ENCODE measurements around the gene ELAVL4. TPM values are rescaled to one million over a fixed set of nuclear protein-coding genes. Genes with fewer than 3 reads are reported as not detected.

Gene ELAVL4
- total RNA-seq, 1 experiment from 2014 or later = not detected

DNA sequence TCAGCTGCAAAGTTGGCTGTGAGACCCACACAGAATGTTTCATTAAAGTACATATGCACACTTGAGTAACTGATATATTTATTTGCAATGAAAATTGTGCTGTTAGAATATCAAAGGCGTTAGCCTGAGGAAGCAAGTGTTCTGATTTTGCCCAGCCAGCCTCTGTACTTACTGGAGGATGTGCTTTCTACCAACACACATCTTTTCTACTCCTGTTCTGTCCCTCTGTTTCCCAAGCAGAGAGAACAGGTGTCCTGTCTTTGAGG is 31.4 kb downstream of the ELAVL4 start:
- BruUV-seq (replicated peaks) = no TSS peak
- CTCF ChIA-PET = no interaction called here

More for the DNA sequence above, 31.4 kb downstream of the ELAVL4 start:
- H3K4me3 ChIP-seq (replicated peaks in 1 of 2; ENCODE audit: low read depth in 1 of 2, low read length in 2 of 2) = no peak overlapping the region
- ChIA-PET RAD21 (ENCODE audit: low non-redundant PET in 1 of 2, low total read pairs in 2 of 2, uncharacterized antibody in 2 of 2, unreplicated experiment in 2 of 2) (no interaction called here), POLR2A (no interaction called here)
- H3K27ac ChIP-seq (ENCODE audit: low read depth, low read length) = no peak overlapping the region
- H3K4me1 ChIP-seq (ENCODE audit: control insufficient read depth in 1 of 2, insufficient read depth in 2 of 2, low read length in 2 of 2) = no peaks in the 10 kb centered on the region
- H3K9me2 ChIP-seq (ENCODE audit: insufficient read depth) = no peaks in the 10 kb centered on the region
- TF ChIP-seq TCF7L2 (IDR thresholded peaks at IDR 0.05; ENCODE audit: borderline replicate concordance, extremely low read depth, insufficient read depth, insufficient read length) = no peak
- TF ChIP-seq, protein P1, sequence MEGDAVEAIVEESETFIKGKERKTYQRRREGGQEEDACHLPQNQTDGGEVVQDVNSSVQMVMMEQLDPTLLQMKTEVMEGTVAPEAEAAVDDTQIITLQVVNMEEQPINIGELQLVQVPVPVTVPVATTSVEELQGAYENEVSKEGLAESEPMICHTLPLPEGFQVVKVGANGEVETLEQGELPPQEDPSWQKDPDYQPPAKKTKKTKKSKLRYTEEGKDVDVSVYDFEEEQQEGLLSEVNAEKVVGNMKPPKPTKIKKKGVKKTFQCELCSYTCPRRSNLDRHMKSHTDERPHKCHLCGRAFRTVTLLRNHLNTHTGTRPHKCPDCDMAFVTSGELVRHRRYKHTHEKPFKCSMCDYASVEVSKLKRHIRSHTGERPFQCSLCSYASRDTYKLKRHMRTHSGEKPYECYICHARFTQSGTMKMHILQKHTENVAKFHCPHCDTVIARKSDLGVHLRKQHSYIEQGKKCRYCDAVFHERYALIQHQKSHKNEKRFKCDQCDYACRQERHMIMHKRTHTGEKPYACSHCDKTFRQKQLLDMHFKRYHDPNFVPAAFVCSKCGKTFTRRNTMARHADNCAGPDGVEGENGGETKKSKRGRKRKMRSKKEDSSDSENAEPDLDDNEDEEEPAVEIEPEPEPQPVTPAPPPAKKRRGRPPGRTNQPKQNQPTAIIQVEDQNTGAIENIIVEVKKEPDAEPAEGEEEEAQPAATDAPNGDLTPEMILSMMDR (IDR thresholded peaks at IDR 0.05 in 2 of 3, conservative IDR thresholded peaks at IDR 0.05 in 1 of 3; ENCODE audit: borderline replicate concordance in 1 of 3, insufficient read depth in 1 of 3, low read depth in 2 of 3, low read length in 2 of 3) = no peak
- no peak for TF ChIP-seq POLR2AphosphoS5 (IDR thresholded peaks at IDR 0.05; ENCODE audit: low read depth, low read length)
- TF ChIP-seq FOSL1 (IDR thresholded peaks at IDR 0.05; ENCODE audit: low read depth) = no peak
- no peak for TF ChIP-seq SIN3A (IDR thresholded peaks at IDR 0.05; ENCODE audit: low read depth)
- TF ChIP-seq, protein P2, sequence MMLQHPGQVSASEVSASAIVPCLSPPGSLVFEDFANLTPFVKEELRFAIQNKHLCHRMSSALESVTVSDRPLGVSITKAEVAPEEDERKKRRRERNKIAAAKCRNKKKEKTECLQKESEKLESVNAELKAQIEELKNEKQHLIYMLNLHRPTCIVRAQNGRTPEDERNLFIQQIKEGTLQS (IDR thresholded peaks at IDR 0.05) = no peak
- TF ChIP-seq EZH2 (IDR thresholded peaks at IDR 0.05) = no peak
- no peak for TF ChIP-seq ZFX (IDR thresholded peaks at IDR 0.05)
- TF ChIP-seq SP1 (IDR thresholded peaks at IDR 0.05; ENCODE audit: low read depth) = no peak
- TF ChIP-seq, protein P3, sequence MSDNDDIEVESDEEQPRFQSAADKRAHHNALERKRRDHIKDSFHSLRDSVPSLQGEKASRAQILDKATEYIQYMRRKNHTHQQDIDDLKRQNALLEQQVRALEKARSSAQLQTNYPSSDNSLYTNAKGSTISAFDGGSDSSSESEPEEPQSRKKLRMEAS (IDR thresholded peaks at IDR 0.05) = no peak
- TF ChIP-seq, protein P4, sequence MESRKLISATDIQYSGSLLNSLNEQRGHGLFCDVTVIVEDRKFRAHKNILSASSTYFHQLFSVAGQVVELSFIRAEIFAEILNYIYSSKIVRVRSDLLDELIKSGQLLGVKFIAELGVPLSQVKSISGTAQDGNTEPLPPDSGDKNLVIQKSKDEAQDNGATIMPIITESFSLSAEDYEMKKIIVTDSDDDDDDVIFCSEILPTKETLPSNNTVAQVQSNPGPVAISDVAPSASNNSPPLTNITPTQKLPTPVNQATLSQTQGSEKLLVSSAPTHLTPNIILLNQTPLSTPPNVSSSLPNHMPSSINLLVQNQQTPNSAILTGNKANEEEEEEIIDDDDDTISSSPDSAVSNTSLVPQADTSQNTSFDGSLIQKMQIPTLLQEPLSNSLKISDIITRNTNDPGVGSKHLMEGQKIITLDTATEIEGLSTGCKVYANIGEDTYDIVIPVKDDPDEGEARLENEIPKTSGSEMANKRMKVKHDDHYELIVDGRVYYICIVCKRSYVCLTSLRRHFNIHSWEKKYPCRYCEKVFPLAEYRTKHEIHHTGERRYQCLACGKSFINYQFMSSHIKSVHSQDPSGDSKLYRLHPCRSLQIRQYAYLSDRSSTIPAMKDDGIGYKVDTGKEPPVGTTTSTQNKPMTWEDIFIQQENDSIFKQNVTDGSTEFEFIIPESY (IDR thresholded peaks at IDR 0.05; ENCODE audit: extremely low read depth, insufficient replicate concordance, low read length) = no peak
- no peak for TF ChIP-seq YY1 (IDR thresholded peaks at IDR 0.05; ENCODE audit: extremely low read depth, insufficient replicate concordance, low read depth, low read length)
- no peak for TF ChIP-seq SRF (IDR thresholded peaks at IDR 0.05; ENCODE audit: low read depth)
- H4K20me1 ChIP-seq (ENCODE audit: insufficient read depth) = no peaks in the 10 kb centered on the region
- intact Hi-C loops (cut with micrococcal nuclease) = no loop called here
- H3K27me3 ChIP-seq (ENCODE audit: insufficient read depth, low read length) = peaks cover 15% of the 10 kb centered on the region; the same call in 1 of the 2 replicates
- no peaks in the 10 kb centered on the region for H3K9me3 ChIP-seq (ENCODE audit: control insufficient read depth in 1 of 2, insufficient read depth in 1 of 2, low read depth in 1 of 2, low read length in 2 of 2)
- no peaks in the 10 kb centered on the region for H3K36me3 ChIP-seq (ENCODE audit: control insufficient read depth in 1 of 2, insufficient read depth in 2 of 2, low read length in 2 of 2)
- ATAC-seq (no peak), DNase-seq (ENCODE audit: low read depth, low spot score) (no peak)
- H2AFZ ChIP-seq (ENCODE audit: low read depth, low read length, poor library complexity, severe bottlenecking) = no peak overlapping the region
- H3K79me2 ChIP-seq (ENCODE audit: insufficient read depth, low read length) = no peaks in the 10 kb centered on the region
- no peak overlapping the region for H3K9ac ChIP-seq (ENCODE audit: low read length)
- H3K4me2 ChIP-seq (ENCODE audit: low read length) = no peak overlapping the region

Data from HCT116 (cell line).